ENCODE data around the gene RASSF5. TPM values are rescaled to one million over a fixed set of nuclear protein-coding genes. Genes with fewer than 3 reads are reported as not detected.

RASSF5 gene
- total RNA-seq, 1 experiment from 2014 or later = 12.4 TPM

- intact Hi-C loops (cut with micrococcal nuclease; ENCODE audit: unreplicated experiment) = loop anchor here (1.0 to 5.0 kb wide), 4 partner anchors 93 to 492 kb away; no protein-coding TSS in a partner anchor
- H3K79me2 ChIP-seq (ENCODE audit: low read depth) = no peaks in the 10 kb centered on the region
- peak; percentile 51 to 71 for DNase-seq
- CTCF ChIA-PET = interaction anchor here (0.6 to 1.2 kb wide), 4 partner anchors 55 to 422 kb away, joined by 3 to 4 read pairs (median 4); no protein-coding TSS in a partner anchor
- no peaks in the 10 kb centered on the region for H3K9me3 ChIP-seq (ENCODE audit: insufficient read depth, low read depth)
- no peak overlapping the region for H3K4me3 ChIP-seq
- H4K20me1 ChIP-seq (ENCODE audit: insufficient read depth) = no peaks in the 10 kb centered on the region
- no TSS peak for BruUV-seq (replicated peaks)
- no peaks in the 10 kb centered on the region for H3F3A ChIP-seq (ENCODE audit: insufficient read depth, low read depth)
- no peaks in the 10 kb centered on the region for H3K27me3 ChIP-seq (ENCODE audit: insufficient read depth, low read depth)
- no peaks in the 10 kb centered on the region for H3K9me2 ChIP-seq (ENCODE audit: insufficient read depth)
- POLR2A ChIA-PET (ENCODE audit: unreplicated experiment) = no interaction called here
- H2AFZ ChIP-seq = no peak overlapping the region
- no peaks in the 10 kb centered on the region for H3K4me1 ChIP-seq (replicated peaks; ENCODE audit: insufficient read depth)
- H3K27ac ChIP-seq = no peak overlapping the region
- peak; percentile 91 for TF ChIP-seq CTCF (conservative IDR thresholded peaks at IDR 0.05)
- no peak for TF ChIP-seq EZH2 (IDR thresholded peaks at IDR 0.05; ENCODE audit: low read depth)
- H3K4me2 ChIP-seq = no peak overlapping the region
- no peaks in the 10 kb centered on the region for H3K36me3 ChIP-seq (ENCODE audit: low read depth)
These were observed 17.2 kb upstream of the RASSF5 start for GRCh38 chr1:206489980-206490770.

- no peak overlapping the region for H2AFZ ChIP-seq
- H3K36me3 ChIP-seq (ENCODE audit: low read depth) = no peaks in the 10 kb centered on the region
- no peak overlapping the region for H3K4me3 ChIP-seq
- H3K4me2 ChIP-seq = no peak overlapping the region
- intact Hi-C loops (cut with micrococcal nuclease; ENCODE audit: unreplicated experiment) = loop anchor here (1.0 to 5.0 kb wide), 4 partner anchors 92 to 491 kb away; no protein-coding TSS in a partner anchor
- no peaks in the 10 kb centered on the region; the same call in 1 of the 2 replicates for H3F3A ChIP-seq (ENCODE audit: insufficient read depth, low read depth)
- H4K20me1 ChIP-seq (ENCODE audit: insufficient read depth) = no peaks in the 10 kb centered on the region
- ChIA-PET POLR2A (ENCODE audit: unreplicated experiment) (interaction anchor here (0.6 kb wide), 1 partner anchor 93 kb away, joined by 7 read pairs; no protein-coding TSS in a partner anchor), CTCF (interaction anchor here (0.6 to 1.2 kb wide), 4 partner anchors 54 to 422 kb away, joined by 3 to 4 read pairs (median 4); no protein-coding TSS in a partner anchor)
- TF ChIP-seq CTCF (conservative IDR thresholded peaks at IDR 0.05) = no peak
- TF ChIP-seq EZH2 (IDR thresholded peaks at IDR 0.05; ENCODE audit: low read depth) = no peak
- H3K4me1 ChIP-seq (replicated peaks; ENCODE audit: insufficient read depth) = no peaks in the 10 kb centered on the region
- no peaks in the 10 kb centered on the region for H3K9me3 ChIP-seq (ENCODE audit: insufficient read depth, low read depth)
- H3K27me3 ChIP-seq (ENCODE audit: insufficient read depth, low read depth) = no peaks in the 10 kb centered on the region
- BruUV-seq (replicated peaks) = no TSS peak
- no peaks in the 10 kb centered on the region for H3K79me2 ChIP-seq (ENCODE audit: low read depth)
- no peaks in the 10 kb centered on the region for H3K9me2 ChIP-seq (ENCODE audit: insufficient read depth)
- no peak overlapping the region for H3K27ac ChIP-seq
- DNase-seq = no peak
These were observed 16.4 kb upstream of the RASSF5 start for GRCh38 chr1:206490771-206491405.

GRCh38 chr1:206491616-206492015 lies 15.7 kb upstream of the RASSF5 start:
- no peaks in the 10 kb centered on the region for H4K20me1 ChIP-seq (ENCODE audit: insufficient read depth)
- no peak overlapping the region for H3K4me2 ChIP-seq
- H3K4me1 ChIP-seq (replicated peaks; ENCODE audit: insufficient read depth) = no peaks in the 10 kb centered on the region
- H3K9me3 ChIP-seq (ENCODE audit: insufficient read depth, low read depth) = no peaks in the 10 kb centered on the region
- TF ChIP-seq CTCF (conservative IDR thresholded peaks at IDR 0.05) (no peak), EZH2 (IDR thresholded peaks at IDR 0.05; ENCODE audit: low read depth) (no peak)
- H3K27me3 ChIP-seq (ENCODE audit: insufficient read depth, low read depth) = no peaks in the 10 kb centered on the region
- no peak overlapping the region for H2AFZ ChIP-seq
- BruUV-seq (replicated peaks) = no TSS peak
- H3K4me3 ChIP-seq = no peak overlapping the region
- no peak overlapping the region for H3K27ac ChIP-seq
- H3K79me2 ChIP-seq (ENCODE audit: low read depth) = no peaks in the 10 kb centered on the region
- CTCF ChIA-PET = interaction anchor here (0.6 kb wide), 1 partner anchor 53 kb away, joined by 3 read pairs; no protein-coding TSS in a partner anchor
- intact Hi-C loops (cut with micrococcal nuclease; ENCODE audit: unreplicated experiment) = loop anchor here (5.0 kb wide), 2 partner anchors 421 to 491 kb away; no protein-coding TSS in a partner anchor
- H3K9me2 ChIP-seq (ENCODE audit: insufficient read depth) = no peaks in the 10 kb centered on the region
- H3K36me3 ChIP-seq (ENCODE audit: low read depth) = no peaks in the 10 kb centered on the region
- DNase-seq = no peak
- POLR2A ChIA-PET (ENCODE audit: unreplicated experiment) = interaction anchor here (0.6 kb wide), 1 partner anchor 92 kb away, joined by 7 read pairs; no protein-coding TSS in a partner anchor
- no peaks in the 10 kb centered on the region; the same call in 1 of the 2 replicates for H3F3A ChIP-seq (ENCODE audit: insufficient read depth, low read depth)

Data from PC-9 (cell line).